Measurements from ENCODE around the gene UST.

- no peak for TF ChIP-seq CTCF (IDR thresholded peaks at IDR 0.05; ENCODE audit: insufficient read depth, low read length, poor library complexity, severe bottlenecking)
- no peak for TF ChIP-seq EZH2phosphoT487 (conservative IDR thresholded peaks at IDR 0.05; ENCODE audit: low read length)
Observed at GRCh38 chr6:148957752-148958151, 210.9 kb downstream of the UST start.

All from SU-DHL-6 (cell line).